ENCODE data around the gene GNPDA1. TPM values are rescaled to one million over a fixed set of nuclear protein-coding genes. Genes with fewer than 3 reads are reported as not detected.

GNPDA1 gene
- 10 to 100 TPM; 21.6 to 37.5 (median 31.7) TPM for total RNA-seq

DNA sequence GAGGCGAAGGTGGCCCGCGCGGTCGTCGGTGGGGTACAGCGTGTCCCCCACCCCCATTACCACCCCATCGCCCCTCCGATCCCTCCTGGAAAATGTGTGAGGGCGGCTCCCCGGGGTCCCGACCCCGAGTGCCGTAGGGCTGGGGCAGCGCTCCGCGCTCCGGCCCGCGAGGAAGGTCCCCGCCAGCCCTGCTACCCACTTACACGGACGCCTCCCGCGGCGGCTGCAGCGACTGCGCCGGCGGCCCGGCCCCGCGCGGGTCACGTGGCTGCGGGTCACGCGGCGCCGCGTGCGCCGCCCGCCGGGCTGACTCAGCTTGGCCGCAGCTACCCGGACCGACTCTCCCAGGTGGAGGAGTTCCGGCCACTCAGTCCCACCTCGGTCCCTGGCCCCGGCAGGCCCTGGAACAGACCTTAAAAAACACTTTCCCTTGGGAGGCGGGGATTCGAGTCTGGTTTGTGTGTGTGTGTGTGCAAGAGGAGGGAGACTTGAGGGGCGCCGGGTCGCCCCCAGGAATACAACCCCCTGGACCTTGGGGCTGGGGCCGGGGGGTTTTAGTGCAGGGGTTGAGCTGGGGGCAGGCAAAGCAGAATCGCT is at the start of gene GNPDA1:
Gene GNPDA1, minus strand, starts transcription at position 236 of the 597 bp plus-strand sequence. CDS start 992 bp downstream, outside the sequence.
- H3K27me3 ChIP-seq, result no peaks in the 10 kb centered on the region
- H3K4me1 ChIP-seq, result peaks cover 29 to 49% (median 33%) of the 10 kb centered on the region in 4 donors
- 1 to 2% methylated on average over 13 to 30 of the region's 58 CpGs for WGBS, 2 donors
- TF ChIP-seq POLR2A (IDR thresholded peaks at IDR 0.05) (peak in 3 of 4 donors; percentile 51 to 70 (median 62)), EP300 (IDR thresholded peaks at IDR 0.05) (no peak), POLR2AphosphoS5 (IDR thresholded peaks at IDR 0.05) (peak in 1 of 2 donors; percentile 33)
- TF ChIP-seq, protein P1, sequence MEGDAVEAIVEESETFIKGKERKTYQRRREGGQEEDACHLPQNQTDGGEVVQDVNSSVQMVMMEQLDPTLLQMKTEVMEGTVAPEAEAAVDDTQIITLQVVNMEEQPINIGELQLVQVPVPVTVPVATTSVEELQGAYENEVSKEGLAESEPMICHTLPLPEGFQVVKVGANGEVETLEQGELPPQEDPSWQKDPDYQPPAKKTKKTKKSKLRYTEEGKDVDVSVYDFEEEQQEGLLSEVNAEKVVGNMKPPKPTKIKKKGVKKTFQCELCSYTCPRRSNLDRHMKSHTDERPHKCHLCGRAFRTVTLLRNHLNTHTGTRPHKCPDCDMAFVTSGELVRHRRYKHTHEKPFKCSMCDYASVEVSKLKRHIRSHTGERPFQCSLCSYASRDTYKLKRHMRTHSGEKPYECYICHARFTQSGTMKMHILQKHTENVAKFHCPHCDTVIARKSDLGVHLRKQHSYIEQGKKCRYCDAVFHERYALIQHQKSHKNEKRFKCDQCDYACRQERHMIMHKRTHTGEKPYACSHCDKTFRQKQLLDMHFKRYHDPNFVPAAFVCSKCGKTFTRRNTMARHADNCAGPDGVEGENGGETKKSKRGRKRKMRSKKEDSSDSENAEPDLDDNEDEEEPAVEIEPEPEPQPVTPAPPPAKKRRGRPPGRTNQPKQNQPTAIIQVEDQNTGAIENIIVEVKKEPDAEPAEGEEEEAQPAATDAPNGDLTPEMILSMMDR (IDR thresholded peaks at IDR 0.05), result peak; percentile 34 to 72 (median 61)
- peak within 1 kb of the TSS; percentile 83 to 90 (median 86) for H3K27ac ChIP-seq
- DNase-seq, result peak; percentile 90 to 97
- H3K36me3 ChIP-seq, result peaks cover 0 to 11% (median 3%) of the 10 kb centered on the region in 4 donors
- peak; percentile 75 to 95 for ATAC-seq (ENCODE audit: low FRiP score in 2 of 2)
- peak within 1 kb of the TSS; percentile 35 to 84 (median 68) for H3K4me3 ChIP-seq
- H3K9me3 ChIP-seq, result no peaks in the 10 kb centered on the region

DNA sequence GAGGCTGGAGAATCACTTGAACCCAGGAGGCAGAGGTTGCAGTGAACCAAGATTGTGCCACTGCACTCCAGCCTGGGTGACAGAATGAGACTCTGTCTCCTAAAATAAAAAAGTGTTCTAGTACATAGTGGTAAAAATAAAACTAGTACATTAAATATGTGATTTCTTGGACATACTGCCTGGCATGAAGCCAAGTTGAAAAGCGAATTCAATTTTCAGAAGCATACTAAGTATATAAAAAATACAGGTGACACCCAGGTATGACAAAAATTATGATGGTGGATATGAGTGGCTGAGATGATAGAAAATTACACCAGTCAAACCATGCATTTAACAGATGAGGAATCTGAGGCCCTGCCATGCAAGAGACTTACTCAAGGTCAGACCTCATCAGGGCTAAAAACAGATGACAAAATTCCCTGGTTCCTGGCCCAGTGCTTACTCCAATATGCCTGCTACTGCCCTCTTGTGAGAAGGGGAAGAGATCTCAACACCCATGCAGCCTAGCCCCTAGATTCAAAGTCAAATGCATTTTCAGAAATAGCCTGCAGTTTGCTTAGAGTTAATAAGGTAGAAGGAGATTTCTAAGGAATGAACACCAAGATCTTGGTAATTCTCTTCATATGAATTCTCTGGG is 46.6 kb upstream of the GNPDA1 start:
- Histone ChIP-seq H3K27ac (no peak overlapping the region), H3K27me3 (no peaks in the 10 kb centered on the region), H3K4me1 (peaks cover 0 to 9% (median 6%) of the 10 kb centered on the region in 4 donors), H3K36me3 (no peaks in the 10 kb centered on the region), H3K4me3 (no peak overlapping the region), H3K9me3 (no peaks in the 10 kb centered on the region)
- TF ChIP-seq POLR2A (IDR thresholded peaks at IDR 0.05) (no peak), POLR2AphosphoS5 (IDR thresholded peaks at IDR 0.05) (no peak), EP300 (IDR thresholded peaks at IDR 0.05) (no peak)
- TF ChIP-seq, protein P1 (IDR thresholded peaks at IDR 0.05), result peak in 1 of 6 experiments; percentile 5
- 84 to 85% methylated on average over 1 of the region's 1 CpG for WGBS, 2 donors
- DNase-seq, result no peak
- peak in 1 of 2 donors; percentile 34 for ATAC-seq (ENCODE audit: low FRiP score in 2 of 2)

DNA sequence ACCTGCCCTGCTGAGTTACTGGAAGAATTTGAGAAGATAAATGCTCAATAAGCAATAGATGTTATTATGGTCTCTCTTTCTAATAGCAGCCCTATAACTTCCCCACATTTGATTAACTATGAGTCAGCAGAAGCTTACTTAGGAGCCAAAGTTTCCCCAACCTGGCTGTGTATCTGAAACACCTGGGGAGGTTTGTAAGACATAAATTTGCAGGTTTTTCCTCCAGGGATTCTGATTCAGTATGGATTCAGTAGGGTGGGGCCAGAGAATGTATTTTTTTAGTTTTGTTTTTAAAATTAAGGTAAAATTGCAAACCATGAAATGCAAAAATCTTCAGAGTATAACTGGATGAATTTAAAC is 44.9 kb upstream of the GNPDA1 start:
- TF ChIP-seq POLR2A (IDR thresholded peaks at IDR 0.05), result no peak
- TF ChIP-seq EP300 (IDR thresholded peaks at IDR 0.05), result no peak
- TF ChIP-seq POLR2AphosphoS5 (IDR thresholded peaks at IDR 0.05), result no peak
- TF ChIP-seq, protein P1 (IDR thresholded peaks at IDR 0.05), result no peak
- no peak overlapping the region for H3K27ac ChIP-seq
- ATAC-seq (ENCODE audit: low FRiP score in 2 of 2) (no peak), DNase-seq (no peak)
- no peaks in the 10 kb centered on the region for H3K9me3 ChIP-seq
- no peaks in the 10 kb centered on the region for H3K36me3 ChIP-seq
- no peaks in the 10 kb centered on the region for H3K27me3 ChIP-seq
- peaks cover 4 to 9% (median 7%) of the 10 kb centered on the region in 4 donors for H3K4me1 ChIP-seq
- H3K4me3 ChIP-seq, result no peak overlapping the region

DNA sequence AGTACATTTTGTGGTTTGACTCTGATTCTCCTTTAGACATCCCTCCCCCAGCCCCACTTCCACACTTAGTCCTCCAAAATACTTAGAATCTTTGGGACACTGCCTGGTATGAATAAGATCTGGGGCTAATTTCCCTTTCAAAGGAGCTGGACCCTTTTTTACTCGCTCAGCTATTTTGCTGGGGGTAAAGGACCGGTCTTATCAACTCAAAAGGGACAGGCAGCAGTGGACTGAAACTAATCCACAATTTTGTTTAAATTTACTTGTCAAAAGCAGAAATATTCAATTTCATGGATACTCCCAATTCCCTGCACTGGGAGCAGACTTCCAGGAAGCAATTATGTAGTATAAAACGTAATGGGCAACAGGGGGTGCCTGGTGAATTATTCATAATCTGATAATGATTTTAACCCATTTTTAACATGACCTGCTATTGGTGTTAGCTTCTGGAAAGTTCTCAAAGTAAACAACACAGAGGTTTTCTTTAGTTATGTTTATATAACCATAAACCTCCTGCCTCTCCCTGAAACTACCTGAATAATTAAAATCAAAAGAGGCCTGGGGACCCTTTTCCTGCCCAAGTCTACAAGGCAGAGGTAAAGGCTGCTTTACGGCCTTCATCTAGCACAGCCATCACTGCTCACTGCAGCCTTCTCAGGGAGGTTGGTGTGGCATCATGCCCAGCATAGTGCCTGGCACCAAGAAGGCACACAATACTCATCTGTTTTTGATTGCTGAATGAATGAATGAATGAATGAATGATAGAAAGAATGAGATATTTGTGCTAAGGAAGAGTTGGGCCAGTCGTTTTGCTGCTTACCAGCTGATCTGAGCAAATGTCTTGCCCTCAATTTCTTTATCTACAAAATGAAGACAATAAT is 44.2 kb upstream of the GNPDA1 start:
- Histone ChIP-seq H3K4me3 (no peak overlapping the region), H3K27me3 (no peaks in the 10 kb centered on the region), H3K27ac (no peak overlapping the region), H3K4me1 (peaks cover 5 to 9% (median 7%) of the 10 kb centered on the region in 4 donors), H3K9me3 (no peaks in the 10 kb centered on the region), H3K36me3 (no peaks in the 10 kb centered on the region)
- ATAC-seq (ENCODE audit: low FRiP score in 2 of 2) (no peak), DNase-seq (no peak)
- 76% methylated on average over 5 of the region's 5 CpGs for WGBS, 2 donors
- no peak for TF ChIP-seq POLR2AphosphoS5 (IDR thresholded peaks at IDR 0.05)
- TF ChIP-seq, protein P1 (IDR thresholded peaks at IDR 0.05), result no peak
- TF ChIP-seq POLR2A (IDR thresholded peaks at IDR 0.05), result no peak
- TF ChIP-seq EP300 (IDR thresholded peaks at IDR 0.05), result no peak
